ENCODE results near the gene PTK7.

PTK7 gene

DNA sequence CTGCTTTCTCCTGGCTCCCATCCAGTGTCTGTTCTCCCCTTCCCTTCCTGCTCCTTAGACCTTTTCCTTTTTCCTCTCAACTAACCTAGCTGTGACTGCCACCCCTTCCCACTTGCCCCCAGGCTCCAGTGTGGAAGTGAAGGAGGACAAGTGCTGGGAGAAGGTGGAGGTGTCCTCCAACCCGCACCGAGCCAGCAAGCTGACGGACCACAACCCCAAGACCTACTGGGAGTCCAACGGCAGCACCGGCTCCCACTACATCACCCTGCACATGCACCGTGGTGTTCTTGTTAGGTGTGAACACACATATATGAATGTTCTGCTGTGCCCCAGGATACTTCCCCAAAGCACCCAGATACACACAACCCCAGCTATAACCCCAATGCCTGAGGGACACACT is 124.4 kb downstream of the PTK7 start:
- no peak for DNase-seq (ENCODE audit: low read depth in 1 of 2, low spot score in 1 of 2)

DNA sequence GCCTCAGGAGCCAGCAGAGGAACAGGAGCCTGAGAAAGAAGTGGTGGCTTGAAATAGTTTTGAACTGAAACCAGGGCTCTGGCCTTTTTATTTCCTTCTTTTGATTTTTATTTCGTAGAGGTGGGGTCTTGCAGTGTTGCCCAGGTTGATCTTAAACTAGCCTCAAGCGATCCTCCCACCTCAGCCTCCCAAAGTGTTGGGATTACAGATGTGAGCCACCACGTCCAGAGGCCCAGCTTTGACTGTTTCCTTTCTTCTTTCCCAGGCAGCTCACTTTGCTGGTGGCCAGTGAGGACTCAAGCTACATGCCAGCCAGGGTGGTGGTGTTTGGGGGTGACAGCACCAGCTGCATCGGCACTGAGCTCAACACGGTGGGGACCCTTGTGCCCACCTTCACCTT is 126.3 kb downstream of the PTK7 start:
- no peak for DNase-seq (ENCODE audit: low read depth in 1 of 2, low spot score in 1 of 2)

DNA sequence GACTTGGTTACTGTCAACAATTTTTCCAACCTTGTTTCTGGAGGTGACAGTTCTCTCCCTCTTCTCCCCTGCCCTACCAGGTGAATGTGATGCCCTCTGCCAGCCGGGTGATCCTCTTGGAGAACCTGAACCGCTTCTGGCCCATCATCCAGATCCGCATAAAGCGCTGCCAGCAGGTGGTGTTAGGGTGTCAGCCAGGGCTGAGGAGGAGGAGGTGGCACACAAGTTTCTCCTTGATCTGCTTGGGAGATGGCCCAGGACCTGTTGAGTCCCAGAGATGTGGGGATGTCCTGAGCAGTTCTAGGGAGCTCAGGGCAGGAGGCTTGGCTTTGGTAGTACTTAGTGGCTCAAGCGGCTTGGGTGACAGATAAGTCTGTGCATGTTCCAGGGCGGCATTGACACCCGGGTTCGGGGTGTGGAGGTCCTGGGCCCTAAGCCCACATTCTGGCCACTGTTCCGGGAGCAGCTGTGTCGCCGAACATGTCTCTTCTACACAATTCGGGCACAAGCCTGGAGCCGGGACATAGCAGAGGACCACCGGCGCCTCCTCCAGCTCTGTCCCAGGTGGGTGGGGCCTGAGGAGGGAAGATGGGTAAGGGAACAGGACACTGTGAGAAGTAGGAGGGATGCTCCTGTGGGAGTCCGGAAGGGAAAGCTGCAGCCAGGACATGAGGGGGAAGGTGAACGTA is 127.1 kb downstream of the PTK7 start:
- no peak for DNase-seq (ENCODE audit: low read depth in 1 of 2, low spot score in 1 of 2)

DNA sequence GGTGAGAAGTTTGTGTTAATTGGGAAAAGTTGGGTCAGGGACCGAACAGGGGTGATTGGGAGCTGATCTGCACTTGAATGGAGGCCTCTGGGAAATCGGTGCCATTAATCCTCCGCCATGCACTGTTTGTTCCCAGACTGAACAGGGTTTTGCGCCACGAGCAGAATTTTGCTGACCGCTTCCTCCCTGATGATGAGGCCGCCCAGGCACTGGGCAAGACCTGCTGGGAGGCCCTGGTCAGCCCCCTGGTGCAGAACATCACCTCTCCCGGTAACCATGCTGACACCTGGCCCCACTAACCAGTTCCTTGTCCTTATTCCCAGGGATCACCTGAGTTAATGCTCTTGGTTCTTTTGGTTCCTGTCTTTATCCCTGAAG is 127.6 kb downstream of the PTK7 start:
- DNase-seq (ENCODE audit: low read depth in 1 of 2, low spot score in 1 of 2), result no peak

DNA sequence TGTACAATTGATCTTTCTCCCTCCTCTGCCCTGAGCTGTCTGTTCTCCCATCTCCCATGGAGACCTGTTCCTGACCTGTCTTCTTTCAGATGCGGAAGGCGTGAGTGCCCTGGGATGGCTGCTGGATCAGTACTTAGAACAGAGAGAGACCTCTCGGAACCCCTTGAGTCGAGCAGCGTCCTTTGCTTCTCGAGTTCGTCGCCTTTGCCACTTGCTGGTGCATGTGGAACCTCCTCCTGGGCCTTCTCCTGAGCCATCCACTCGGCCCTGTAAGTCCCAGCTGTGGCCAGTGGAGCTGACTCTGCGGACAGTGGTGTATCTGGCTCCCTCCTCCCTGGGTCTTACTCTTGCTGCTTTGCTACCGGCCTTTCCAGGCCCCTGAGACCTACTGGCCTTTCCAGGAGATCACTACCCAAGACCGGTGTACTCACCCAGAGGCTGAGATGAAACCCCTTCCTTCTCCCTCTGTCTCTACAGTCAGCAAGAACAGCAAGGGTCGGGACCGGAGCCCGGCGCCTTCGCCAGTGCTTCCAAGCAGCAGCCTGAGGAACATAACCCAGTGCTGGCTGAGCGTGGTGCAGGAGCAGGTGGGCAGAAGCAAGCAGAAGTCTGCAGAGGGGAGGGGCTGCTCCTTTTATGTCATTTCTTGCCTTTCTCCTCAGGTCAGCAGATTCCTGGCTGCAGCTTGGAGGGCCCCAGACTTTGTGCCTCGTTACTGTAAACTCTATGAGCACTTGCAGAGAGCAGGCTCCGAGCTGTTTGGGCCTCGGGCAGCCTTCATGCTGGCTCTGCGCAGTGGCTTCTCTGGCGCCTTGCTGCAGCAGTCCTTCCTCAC is 128.4 kb downstream of the PTK7 start:
- no peak for DNase-seq (ENCODE audit: low read depth in 1 of 2, low spot score in 1 of 2)

DNA sequence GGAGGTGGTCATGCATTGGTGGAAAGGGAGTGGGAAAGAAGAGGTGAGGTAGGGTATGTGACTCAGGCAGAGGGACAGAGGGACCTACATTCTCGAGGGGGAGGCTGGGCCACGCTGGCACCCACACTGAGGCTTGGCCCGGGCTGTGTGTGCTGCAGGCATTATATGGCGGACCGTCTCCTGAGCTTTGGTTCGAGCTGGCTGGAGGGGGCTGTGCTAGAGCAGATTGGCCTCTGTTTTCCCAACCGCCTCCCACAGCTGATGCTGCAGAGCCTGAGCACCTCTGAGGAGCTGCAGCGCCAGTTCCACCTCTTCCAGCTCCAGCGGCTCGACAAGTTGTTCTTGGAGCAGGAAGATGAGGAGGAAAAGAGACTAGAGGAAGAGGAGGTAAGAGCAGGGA is 129.7 kb downstream of the PTK7 start:
- no peak for DNase-seq (ENCODE audit: low read depth in 1 of 2, low spot score in 1 of 2)

DNA sequence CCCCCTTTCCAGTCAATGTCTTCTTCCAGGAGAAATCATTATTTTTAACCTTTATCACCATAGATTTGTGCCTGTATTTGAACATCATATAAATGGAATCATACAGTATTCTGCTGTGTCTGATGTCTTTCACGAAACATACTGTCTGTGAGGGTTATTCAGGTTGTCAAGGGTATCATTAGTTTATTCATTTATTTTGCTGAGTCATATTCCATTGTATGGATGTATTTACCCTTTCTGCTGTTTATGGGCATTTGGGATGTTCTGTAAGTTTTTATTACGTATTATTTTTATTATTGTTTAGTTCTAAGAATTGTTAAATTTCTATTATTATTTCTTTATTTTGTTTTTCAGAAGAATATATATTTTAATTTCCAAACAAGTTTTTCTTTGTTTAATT is 131.2 kb downstream of the PTK7 start:
- DNase-seq (ENCODE audit: low read depth in 1 of 2, low spot score in 1 of 2), result no peak

All from stimulated activated CD4-positive, alpha-beta T cell treated with anti-CD3 and anti-CD28 coated beads, Interleukin-15, amount 100 ng/mL, for 1 hour (primary cell).